Gastroesophageal sphincter (tissue), 4 donors: ENCODE measurements around the gene PPP5C. TPM values are rescaled to one million over a fixed set of nuclear protein-coding genes. Genes with fewer than 3 reads are reported as not detected.
"Not testable (repeated sequence)": the region's sequence is repeated elsewhere in the genome, so short reads cannot be mapped to it uniquely, and the experiment has no call there.

ENCODE experiments used
- ATAC-seq: fragments of 150-250 bp; one replicate; pipeline ENCODE4 v1.9.1; 2016; ENCODE audit warnings: mild to moderate bottlenecking, moderate library complexity
- H3K27ac ChIP-seq, 4 donors: fragments of 200-600 bp; sonication (generic) in 3 of 4; 1 replicate in 3 of 4; 2 replicates in 1 of 4; pipeline ENCODE4 v1.5.1; 2016 to 2019
- H3K27me3 ChIP-seq: fragments of 200-600 bp; sonication (generic); one replicate; pipeline ENCODE4 v1.5.1; 2019
- H3K36me3 ChIP-seq, 2 donors: fragments of 200-600 bp; sonication (generic); one replicate each; pipeline ENCODE4 v1.5.1; 2019; ENCODE audit warnings: control low read depth in 1 of 2
- H3K4me1 ChIP-seq, 3 donors: fragments of 200-600 bp; sonication (generic); 1 replicate in 2 of 3; 2 replicates in 1 of 3; pipeline ENCODE4 v1.5.1; 2016 to 2019; ENCODE audit warnings: control low read depth in 2 of 3
- H3K4me3 ChIP-seq, 2 donors: fragments of 200-600 bp; sonication (generic); one replicate each; pipeline ENCODE4 v1.5.1; 2019; ENCODE audit warnings: mild to moderate bottlenecking in 1 of 2, moderate library complexity in 1 of 2
- H3K9me3 ChIP-seq, 3 donors: fragments of 200-600 bp; sonication (generic); one replicate each; pipeline ENCODE4 v1.5.1; 2017 to 2019; ENCODE audit warnings: control low read depth in 2 of 3
- CTCF ChIP-seq, 4 experiments: fragments of 200-600 bp in 2 of 4; fragments of 450-650 bp in 2 of 4; sonication (generic) in 1 of 4; IDR thresholded peaks; one replicate each; pipeline ENCODE4 v1.5.1; 2017 to 2019; ENCODE audit warnings: antibody characterized with exemption in 4 of 4, mild to moderate bottlenecking in 2 of 4, moderate library complexity in 2 of 4
- EP300 ChIP-seq: sonication (generic); formaldehyde crosslinking; IDR thresholded peaks from one replicate; pipeline ENCODE4 v1.6.1; 2017; ENCODE audit warnings: antibody characterized with exemption, mild to moderate bottlenecking
- POLR2A ChIP-seq, 2 donors: fragments of 450-650 bp; IDR thresholded peaks; one replicate each; pipeline ENCODE4 v1.6.1; 2017; ENCODE audit warnings: antibody characterized with exemption in 2 of 2, mild to moderate bottlenecking in 2 of 2, moderate library complexity in 1 of 2
- POLR2AphosphoS5 ChIP-seq: sonication (generic); formaldehyde crosslinking; IDR thresholded peaks from one replicate; pipeline ENCODE4 v1.6.1; 2017; ENCODE audit warnings: antibody characterized with exemption
- WGBS, 2 donors: methylation state at CpG; one replicate each; pipeline ENCODE4 v1.1.5; 2018; ENCODE audit warnings: low coverage in 1 of 2; 5-methylcytosine and 5-hydroxymethylcytosine counted together
- total RNA-seq, 4 donors: library from RNA; depleted of rRNA; stranded (reverse); fragments of >200 nt; gene quantifications; one replicate each; pipeline ENCODE4 v1.1.0, GENCODE V29; 2016

The PPP5C gene
- total RNA-seq, 4 donors from 2014 or later: 48.2 to 69.5 (median 50.7) TPM

- 82 to 100% methylated on average over 1 to 4 of the region's 5 CpGs for WGBS, 2 donors
- H3K36me3 ChIP-seq: peaks cover 0 to 26% of the 10 kb centered on the region in 2 donors
- no peaks in the 10 kb centered on the region for H3K27me3 ChIP-seq
- H3K9me3 ChIP-seq: no peaks in the 10 kb centered on the region
- no peak overlapping the region for H3K27ac ChIP-seq
- TF ChIP-seq CTCF (IDR thresholded peaks at IDR 0.05) (no peak), POLR2A (IDR thresholded peaks at IDR 0.05) (no peak), POLR2AphosphoS5 (no peak), EP300 (no peak)
- ATAC-seq: no peak
- H3K4me3 ChIP-seq: no peak overlapping the region
- H3K4me1 ChIP-seq: peaks cover 0 to 33% (median 7%) of the 10 kb centered on the region in 3 donors
These were observed 47.5 kb downstream of the PPP5C start for GRCh38 chr19:46394402-46394797.

GRCh38 chr19:46397801-46398479 is 51.1 kb downstream of the PPP5C start:
- not testable (repeated sequence) for H3K27ac ChIP-seq, H3K9me3 ChIP-seq, H3K4me3 ChIP-seq, H3K36me3 ChIP-seq, ATAC-seq
- Histone ChIP-seq H3K4me1 (peaks cover 0 to 25% (median 0%) of the 10 kb centered on the region in 3 donors), H3K27me3 (peaks cover 25% of the 10 kb centered on the region)
- WGBS, 2 donors: 69 to 93% methylated on average over 3 to 5 of the region's 14 CpGs

DNA sequence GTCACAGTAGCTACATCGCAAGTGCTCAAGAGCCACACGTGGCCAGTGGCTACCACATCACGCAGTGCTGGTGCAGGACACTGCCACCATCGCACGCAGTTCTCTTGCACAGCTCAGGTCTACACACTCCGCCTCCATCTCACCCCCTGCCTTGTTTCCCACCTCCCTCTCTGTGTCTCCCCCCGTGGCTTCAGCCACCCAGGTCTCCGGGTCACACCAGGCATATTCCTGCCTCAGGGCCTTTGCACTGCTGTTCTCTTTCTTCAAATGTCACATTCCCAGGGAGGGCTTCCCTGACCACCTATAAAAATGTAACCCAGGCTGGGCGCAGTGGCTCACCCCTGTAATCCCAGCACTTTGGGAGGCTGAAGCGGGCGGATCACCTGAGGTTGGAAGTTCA is 55.8 kb downstream of the PPP5C start:
- Histone ChIP-seq H3K4me3 (no peak overlapping the region), H3K9me3 (no peaks in the 10 kb centered on the region), H3K4me1 (peaks cover 0 to 37% (median 0%) of the 10 kb centered on the region in 3 donors), H3K36me3 (no peaks in the 10 kb centered on the region), H3K27ac (no peak overlapping the region), H3K27me3 (peaks cover 73% of the 10 kb centered on the region)
- 79 to 89% methylated on average over 6 to 8 of the region's 11 CpGs for WGBS, 2 donors
- ATAC-seq: no peak
- TF ChIP-seq CTCF (IDR thresholded peaks at IDR 0.05) (no peak), POLR2AphosphoS5 (no peak), EP300 (no peak), POLR2A (IDR thresholded peaks at IDR 0.05) (no peak)

- TF ChIP-seq CTCF (IDR thresholded peaks at IDR 0.05): peak in 1 of 4 experiments; percentile 8
- TF ChIP-seq POLR2A (IDR thresholded peaks at IDR 0.05): no peak
- peak; percentile 50 for ATAC-seq
- Histone ChIP-seq H3K4me3 (peak overlapping the region in 1 of 2 donors; percentile 43), H3K27me3 (peaks cover 85% of the 10 kb centered on the region), H3K9me3 (no peaks in the 10 kb centered on the region), H3K27ac (peak overlapping the region in 3 of 4 donors; percentile 43 to 67 (median 59)), H3K36me3 (no peaks in the 10 kb centered on the region), H3K4me1 (peaks cover 0 to 49% (median 6%) of the 10 kb centered on the region in 3 donors)
- WGBS, 2 donors: 19 to 23% methylated on average over 6 to 18 of the region's 36 CpGs
These were observed 57.3 kb downstream of the PPP5C start for GRCh38 chr19:46404055-46404752.

GRCh38 chr19:46404753-46405468 is 58.0 kb downstream of the PPP5C start:
- peaks cover 0 to 54% (median 6%) of the 10 kb centered on the region in 3 donors for H3K4me1 ChIP-seq
- H3K27ac ChIP-seq: peak overlapping the region in 3 of 4 donors; percentile 12 to 67 (median 59)
- no peak for ATAC-seq
- peak overlapping the region in 1 of 2 donors; percentile 43 for H3K4me3 ChIP-seq
- WGBS, 2 donors: 26 to 40% methylated on average over 8 to 24 of the region's 41 CpGs
- no peaks in the 10 kb centered on the region for H3K36me3 ChIP-seq
- H3K9me3 ChIP-seq: no peaks in the 10 kb centered on the region
- peaks cover 91% of the 10 kb centered on the region for H3K27me3 ChIP-seq
- peak in 1 of 4 experiments; percentile 26 for TF ChIP-seq CTCF (IDR thresholded peaks at IDR 0.05)
- TF ChIP-seq POLR2A (IDR thresholded peaks at IDR 0.05): no peak
